Common myeloid progenitor, CD34-positive (primary cell): ENCODE data around the gene BCL2L13.

Experiments used
- CTCF ChIA-PET: fragments of 350-600 bp; sonication (Branson Sonifier 250); formaldehyde crosslinking; loops from one replicate; lab custom pipeline; 2021; ENCODE audit warnings: antibody characterized with exemption; lab: Charles Lee
- POLR2A ChIA-PET: fragments of 350-600 bp; sonication (Branson Sonifier 250); formaldehyde crosslinking; loops from one replicate; lab custom pipeline; 2021; ENCODE audit warnings: antibody characterized with exemption; lab: Charles Lee
- DNase-seq, 3 donors: peaks; one replicate each; pipeline versions ENCODE4 v3.0.0 to v3.0.0-alpha.2; 2013
- H3K27ac ChIP-seq, 2 experiments: 1 replicate in 1 of 2; 2 replicates in 1 of 2; pipeline ENCODE4 v1.7.0; 2013; ENCODE audit warnings: inconsistent platforms in 2 of 2, low read length in 2 of 2, mild to moderate bottlenecking in 2 of 2, low read depth in 1 of 2, moderate library complexity in 1 of 2; ENCODE audit not compliant: severe bottlenecking in 2 of 2, insufficient read depth in 1 of 2, poor library complexity in 1 of 2
- H3K27me3 ChIP-seq, 5 experiments: replicated peaks in 2 of 5; 1 replicate in 3 of 5; 2 replicates in 2 of 5; pipeline versions ENCODE4 v1.6.1 to v1.7.0; 2013; ENCODE audit warnings: low read length in 4 of 5, mild to moderate bottlenecking in 2 of 5, moderate library complexity in 2 of 5, inconsistent platforms in 1 of 5; ENCODE audit not compliant: insufficient read depth in 5 of 5, control insufficient read depth in 4 of 5
- H3K36me3 ChIP-seq, 4 experiments: 1 replicate in 2 of 4; 2 replicates in 2 of 4; pipeline versions ENCODE4 v1.6.1 to v1.7.0; 2013; ENCODE audit warnings: low read length in 3 of 4, control low read depth in 1 of 4, mild to moderate bottlenecking in 1 of 4; ENCODE audit not compliant: control insufficient read depth in 4 of 4, insufficient read depth in 4 of 4
- H3K4me1 ChIP-seq, 4 experiments: 1 replicate in 3 of 4; 2 replicates in 1 of 4; pipeline versions ENCODE4 v1.6.1 to v1.7.1; 2013; ENCODE audit warnings: low read length in 3 of 4, mild to moderate bottlenecking in 3 of 4, control low read depth in 1 of 4, inconsistent platforms in 1 of 4, moderate library complexity in 1 of 4; ENCODE audit not compliant: control insufficient read depth in 4 of 4, insufficient read depth in 4 of 4; ENCODE audit errors: control extremely low read depth in 1 of 4
- H3K4me3 ChIP-seq, 7 experiments: 1 replicate in 4 of 7; 2 replicates in 3 of 7; pipeline versions ENCODE4 v1.5.1 to v1.7.0; 2013; ENCODE audit warnings: mild to moderate bottlenecking in 7 of 7, low read length in 6 of 7, moderate library complexity in 6 of 7, inconsistent platforms in 2 of 7, low read depth in 2 of 7, control low read depth in 1 of 7; ENCODE audit not compliant: insufficient read depth in 4 of 7, control insufficient read depth in 1 of 7; ENCODE audit errors: extremely low read depth in 1 of 7
- H3K9me3 ChIP-seq, 5 experiments: 1 replicate in 4 of 5; 2 replicates in 1 of 5; pipeline versions ENCODE4 v1.6.1 to v1.7.1; 2013; ENCODE audit warnings: low read length in 4 of 5, mild to moderate bottlenecking in 2 of 5, inconsistent platforms in 1 of 5, low read depth in 1 of 5, moderate library complexity in 1 of 5; ENCODE audit not compliant: control insufficient read depth in 4 of 5, insufficient read depth in 2 of 5; ENCODE audit errors: control extremely low read depth in 1 of 5
- WGBS: methylation state at CpG from one replicate; pipeline ENCODE4 v1.1.5; 2013; ENCODE audit not compliant: insufficient coverage; 5-methylcytosine and 5-hydroxymethylcytosine counted together

BCL2L13 gene

GRCh38 chr22:17746916-17747315 is 108.4 kb downstream of the BCL2L13 start:
- Histone ChIP-seq H3K9me3 (no peaks in the 10 kb centered on the region), H3K27me3 (no peaks in the 10 kb centered on the region), H3K4me3 (no peak overlapping the region), H3K36me3 (peaks cover 2 to 28% (median 17%) of the 10 kb centered on the region in 4 experiments), H3K27ac (no peak overlapping the region), H3K4me1 (peaks cover 0 to 3% (median 0%) of the 10 kb centered on the region in 4 experiments)
- WGBS, result 94% methylated on average over 8 of the region's 10 CpGs
- DNase-seq, result no peak
- ChIA-PET CTCF (interaction anchor here (9.3 kb wide), 1 partner anchor 39 kb away, joined by 139 read pairs; no protein-coding TSS in a partner anchor), POLR2A (no interaction called here)

GRCh38 chr22:17748555-17749353 is 110.2 kb downstream of the BCL2L13 start:
- Histone ChIP-seq H3K4me1 (no peaks in the 10 kb centered on the region), H3K27ac (no peak overlapping the region), H3K27me3 (no peaks in the 10 kb centered on the region), H3K9me3 (no peaks in the 10 kb centered on the region), H3K36me3 (peaks cover 0 to 22% (median 13%) of the 10 kb centered on the region in 4 experiments), H3K4me3 (no peak overlapping the region)
- 95% methylated on average over 29 of the region's 40 CpGs for WGBS
- ChIA-PET CTCF (interaction anchor here (0.7 to 3.0 kb wide), 6 partner anchors 9 to 327 kb away, joined by 3 to 7 read pairs (median 4); no protein-coding TSS in a partner anchor), POLR2A (no interaction called here)
- DNase-seq, result peak in 1 of 3 donors; percentile 36

GRCh38 chr22:17749605-17750395 is 111.2 kb downstream of the BCL2L13 start:
- Histone ChIP-seq H3K4me1 (no peaks in the 10 kb centered on the region), H3K27me3 (no peaks in the 10 kb centered on the region), H3K4me3 (no peak overlapping the region), H3K36me3 (peaks cover 0 to 14% (median 10%) of the 10 kb centered on the region in 4 experiments), H3K27ac (no peak overlapping the region), H3K9me3 (no peaks in the 10 kb centered on the region)
- WGBS, result 98% methylated on average over 30 of the region's 35 CpGs
- ChIA-PET CTCF (interaction anchor here (1.0 to 4.2 kb wide), 4 partner anchors 30 to 326 kb away, joined by 5 to 36 read pairs (median 6); no protein-coding TSS in a partner anchor), POLR2A (interaction anchor here (0.6 kb wide), 1 partner anchor 64 kb away, joined by 3 read pairs; no protein-coding TSS in a partner anchor)
- DNase-seq, result no peak

GRCh38 chr22:17751596-17751995 is 113.0 kb downstream of the BCL2L13 start:
- WGBS, result 95% methylated on average over 6 of the region's 6 CpGs
- Histone ChIP-seq H3K36me3 (peaks cover 0 to 17% (median 7%) of the 10 kb centered on the region in 4 experiments), H3K4me3 (no peak overlapping the region), H3K4me1 (no peaks in the 10 kb centered on the region), H3K9me3 (no peaks in the 10 kb centered on the region), H3K27ac (no peak overlapping the region), H3K27me3 (no peaks in the 10 kb centered on the region)
- no peak for DNase-seq
- CTCF ChIA-PET, result interaction anchor here (0.8 to 4.2 kb wide), 8 partner anchors 8 to 36 kb away, joined by 3 to 36 read pairs (median 4); no protein-coding TSS in a partner anchor
- POLR2A ChIA-PET, result interaction anchor here (1.5 kb wide), 1 partner anchor 20 kb away, joined by 4 read pairs; no protein-coding TSS in a partner anchor

GRCh38 chr22:17753401-17753989 is 114.9 kb downstream of the BCL2L13 start:
- 95% methylated on average over 13 of the region's 13 CpGs for WGBS
- H3K27ac ChIP-seq, result no peak overlapping the region
- no peak for DNase-seq
- H3K9me3 ChIP-seq, result no peaks in the 10 kb centered on the region
- no peaks in the 10 kb centered on the region for H3K27me3 ChIP-seq
- H3K4me3 ChIP-seq, result no peak overlapping the region
- POLR2A ChIA-PET, result no interaction called here
- H3K4me1 ChIP-seq, result no peaks in the 10 kb centered on the region
- CTCF ChIA-PET, result interaction anchor here (0.6 to 4.2 kb wide), 9 partner anchors 10 to 34 kb away, joined by 3 to 36 read pairs (median 4); no protein-coding TSS in a partner anchor
- peaks cover 0 to 14% (median 11%) of the 10 kb centered on the region in 4 experiments for H3K36me3 ChIP-seq

GRCh38 chr22:17754233-17754925 is 115.8 kb downstream of the BCL2L13 start:
- peak; percentile 38 to 65 (median 64) for DNase-seq
- WGBS, result 98% methylated on average over 13 of the region's 14 CpGs
- ChIA-PET CTCF (interaction anchor here (0.6 to 2.1 kb wide), 12 partner anchors 9 to 196 kb away, joined by 3 to 19 read pairs (median 3); no protein-coding TSS in a partner anchor), POLR2A (no interaction called here)
- no peak overlapping the region for H3K27ac ChIP-seq
- H3K9me3 ChIP-seq, result no peaks in the 10 kb centered on the region
- H3K36me3 ChIP-seq, result peaks cover 0 to 10% (median 6%) of the 10 kb centered on the region in 4 experiments
- H3K4me3 ChIP-seq, result no peak overlapping the region
- no peaks in the 10 kb centered on the region for H3K4me1 ChIP-seq
- no peaks in the 10 kb centered on the region for H3K27me3 ChIP-seq
